Cerebellar nuclear complex (tissue), 1 donor: ENCODE data around the gene TMEM175.

Experiments used
- DNase-seq, 2 experiments: peaks; one replicate each; lab custom pipeline; 2025; lab: John Stamatoyannopoulos, UW

The TMEM175 gene

GRCh38 chr4:959338-960139, 27.3 kb downstream of the TMEM175 start:
- DNase-seq, result no peak

- no peak for DNase-seq
These were observed 27.9 kb downstream of the TMEM175 start for GRCh38 chr4:960140-960635.

- DNase-seq, result no peak
These were observed 28.5 kb downstream of the TMEM175 start for GRCh38 chr4:960636-961350.

- peak in 1 of 2 experiments; percentile 14 for DNase-seq
These were observed 29.3 kb downstream of the TMEM175 start for GRCh38 chr4:961351-962230.

- no peak for DNase-seq
These were observed 30.3 kb downstream of the TMEM175 start for GRCh38 chr4:962231-963208.

GRCh38 chr4:963276-964225, 31.3 kb downstream of the TMEM175 start:
- DNase-seq, result no peak

GRCh38 chr4:964346-965025, 32.2 kb downstream of the TMEM175 start:
- DNase-seq, result no peak

- no peak for DNase-seq
These were observed 32.9 kb downstream of the TMEM175 start for GRCh38 chr4:965048-965765.

GRCh38 chr4:965766-966134, 33.5 kb downstream of the TMEM175 start:
- no peak for DNase-seq

GRCh38 chr4:966266-967112, 34.2 kb downstream of the TMEM175 start:
- no peak for DNase-seq

GRCh38 chr4:967113-968104, 35.1 kb downstream of the TMEM175 start:
- no peak for DNase-seq

GRCh38 chr4:968221-968620, 36.0 kb downstream of the TMEM175 start:
- DNase-seq, result no peak

- DNase-seq, result no peak
These were observed 36.5 kb downstream of the TMEM175 start for GRCh38 chr4:968621-969394.

- no peak for DNase-seq
These were observed 37.9 kb downstream of the TMEM175 start for GRCh38 chr4:970046-970745.
